IMR-90 (cell line): Measurements from ENCODE around the gene LLGL2. TPM values are rescaled to one million over a fixed set of nuclear protein-coding genes. Genes with fewer than 3 reads are reported as not detected.

Experiments used
- ATAC-seq: fragments of 200-7000 bp; cut with Tn5 transposase; 2 replicates; pipeline ENCODE4 v1.9.1; 2020; ENCODE audit warnings: low read depth, mild to moderate bottlenecking, moderate library complexity
- BruUV-seq: library from RNA; stranded (reverse); fragments of 400-500 nt; replicated peaks from 2 replicates; lab custom pipeline; 2021; lab: Mats Ljungman, UMichigan
- CTCF ChIA-PET: fragments of 300-600 bp; formaldehyde crosslinking; extraction: SDS; loops from one replicate; lab custom pipeline; 2021; ENCODE audit warnings: antibody characterized with exemption; lab: Yijun Ruan, JAX
- POLR2A ChIA-PET: fragments of 300-600 bp; sonication (Branson Sonifier 250); formaldehyde crosslinking; loops from one replicate; lab custom pipeline; 2022; ENCODE audit warnings: antibody characterized with exemption; ENCODE audit not compliant: unreplicated experiment; lab: Charles Lee
- DNase-seq: peaks from one replicate; pipeline ENCODE4 v3.0.0; 2013
- H2AFZ ChIP-seq: replicated peaks from 2 replicates; pipeline ENCODE3; 2013; ENCODE audit warnings: low read length, mild to moderate bottlenecking; ENCODE audit not compliant: poor library complexity
- H2AK5ac ChIP-seq: 2 replicates; pipeline ENCODE4 v1.6.1; 2013; ENCODE audit warnings: low read depth, low read length, inconsistent platforms
- H2AK9ac ChIP-seq: replicated peaks from 2 replicates; pipeline ENCODE3; 2013; ENCODE audit warnings: mild to moderate bottlenecking, low read depth, low read length, moderate library complexity; ENCODE audit not compliant: poor library complexity
- H2BK120ac ChIP-seq: 2 replicates; pipeline ENCODE4 v1.6.1; 2013; ENCODE audit warnings: low read depth, low read length, inconsistent platforms
- H2BK15ac ChIP-seq: 3 replicates; pipeline ENCODE4 v1.6.1; 2013; ENCODE audit warnings: low read depth, low read length, inconsistent platforms
- H2BK20ac ChIP-seq: 2 replicates; pipeline ENCODE4 v1.6.1; 2013; ENCODE audit warnings: low read depth, mild to moderate bottlenecking, inconsistent platforms, low read length, moderate library complexity
- H2BK5ac ChIP-seq: 2 replicates; pipeline ENCODE4 v1.6.1; 2013; ENCODE audit warnings: mild to moderate bottlenecking, low read depth, low read length, inconsistent platforms; ENCODE audit not compliant: poor library complexity, severe bottlenecking
- H3K14ac ChIP-seq: replicated peaks from 2 replicates; pipeline ENCODE4 v1.6.1; 2013; ENCODE audit warnings: low read depth, low read length, inconsistent platforms
- H3K18ac ChIP-seq: 2 replicates; pipeline ENCODE4 v1.6.1; 2013; ENCODE audit warnings: low read depth, low read length, control low read depth
- H3K23ac ChIP-seq: 2 replicates; pipeline ENCODE4 v1.6.1; 2013; ENCODE audit warnings: low read depth, low read length, inconsistent platforms
- H3K27ac ChIP-seq: 2 replicates; pipeline ENCODE4 v1.5.1; 2013; ENCODE audit warnings: mild to moderate bottlenecking, control low read depth, low read length; ENCODE audit not compliant: insufficient read depth
- H3K27me3 ChIP-seq: 2 replicates; pipeline ENCODE4 v1.6.1; 2013; ENCODE audit warnings: low read length; ENCODE audit not compliant: control insufficient read depth, insufficient read depth
- H3K36me3 ChIP-seq: 2 replicates; pipeline ENCODE4 v1.6.1; 2013; ENCODE audit warnings: low read length, mixed read lengths; ENCODE audit not compliant: control insufficient read depth, insufficient read depth
- H3K4ac ChIP-seq: 2 replicates; pipeline ENCODE4 v1.6.1; 2013; ENCODE audit warnings: low read depth, low read length, inconsistent platforms
- H3K4me1 ChIP-seq: 2 replicates; pipeline ENCODE4 v1.6.1; 2013; ENCODE audit warnings: low read length, mixed read lengths; ENCODE audit not compliant: control insufficient read depth, insufficient read depth
- H3K4me2 ChIP-seq: 2 replicates; pipeline ENCODE4 v1.6.1; 2013; ENCODE audit warnings: low read depth, mild to moderate bottlenecking, control low read depth, low read length, moderate library complexity
- H3K4me3 ChIP-seq: 2 replicates; pipeline ENCODE4 v1.5.1; 2013; ENCODE audit warnings: low read depth, mild to moderate bottlenecking, control low read depth, low read length, moderate library complexity; ENCODE audit not compliant: insufficient read depth
- H3K56ac ChIP-seq: 2 replicates; pipeline ENCODE4 v1.6.1; 2013; ENCODE audit warnings: low read length, inconsistent platforms; ENCODE audit not compliant: insufficient read depth; ENCODE audit errors: extremely low read depth
- H3K79me1 ChIP-seq, 2 experiments: 2 replicates each; pipeline ENCODE4 v1.6.1; 2013; ENCODE audit warnings: low read length in 2 of 2, inconsistent platforms in 1 of 2, low read depth in 1 of 2
- H3K9ac ChIP-seq: 2 replicates; pipeline ENCODE4 v1.6.1; 2013; ENCODE audit warnings: low read depth, low read length, control low read depth
- H3K9me1 ChIP-seq: 2 replicates; pipeline ENCODE4 v1.6.1; 2013; ENCODE audit warnings: low read length, inconsistent platforms; ENCODE audit not compliant: insufficient read depth
- H3K9me3 ChIP-seq: 2 replicates; pipeline ENCODE4 v1.6.1; 2013; ENCODE audit warnings: low read length; ENCODE audit not compliant: control insufficient read depth, insufficient read depth
- H4K20me1 ChIP-seq: 2 replicates; pipeline ENCODE4 v1.6.1; 2013; ENCODE audit warnings: low read length, inconsistent platforms; ENCODE audit not compliant: insufficient read depth
- H4K5ac ChIP-seq: 2 replicates; pipeline ENCODE4 v1.6.1; 2013; ENCODE audit warnings: mild to moderate bottlenecking, low read depth, low read length, control low read depth
- H4K8ac ChIP-seq, 2 experiments: 2 replicates each; pipeline ENCODE4 v1.6.1; 2013; ENCODE audit warnings: low read depth in 2 of 2, low read length in 2 of 2, control low read depth in 1 of 2, inconsistent platforms in 1 of 2
- H4K91ac ChIP-seq: 2 replicates; pipeline ENCODE4 v1.6.1; 2013; ENCODE audit warnings: low read depth, low read length, inconsistent platforms; ENCODE audit not compliant: insufficient read depth
- CEBPB ChIP-seq: IDR thresholded peaks from 2 replicates; pipeline ENCODE4 v1.6.1; 2012; ENCODE audit warnings: low read depth, low read length, improper control_type of control experiment
- CHD1 ChIP-seq: IDR thresholded peaks from 2 replicates; pipeline ENCODE4 v1.6.1; 2012; ENCODE audit warnings: low read depth, low read length, improper control_type of control experiment
- CTCF ChIP-seq: conservative IDR thresholded peaks from 2 replicates; pipeline ENCODE4 v1.5.1; 2012; ENCODE audit warnings: mild to moderate bottlenecking, low read depth, low read length, improper control_type of control experiment
- ELK1 ChIP-seq: fragments of 150-350 bp; IDR thresholded peaks from 2 replicates; pipeline ENCODE4 v1.6.1; 2016; ENCODE audit warnings: low read depth, mild to moderate bottlenecking, low read length, moderate library complexity, borderline replicate concordance
- FOS ChIP-seq: fragments of 150-350 bp; IDR thresholded peaks from 2 replicates; pipeline ENCODE4 v1.6.1; 2016; ENCODE audit warnings: low read depth, low read length
- MAFK ChIP-seq: IDR thresholded peaks from 2 replicates; pipeline ENCODE4 v1.6.1; 2012; ENCODE audit warnings: low read depth, low read length, improper control_type of control experiment
- MAZ ChIP-seq: IDR thresholded peaks from 2 replicates; pipeline ENCODE4 v1.6.1; 2012; ENCODE audit warnings: low read depth, mild to moderate bottlenecking, low read length, improper control_type of control experiment, moderate library complexity, borderline replicate concordance
- MXI1 ChIP-seq: IDR thresholded peaks from 2 replicates; pipeline ENCODE4 v1.6.1; 2012; ENCODE audit warnings: low read depth, mild to moderate bottlenecking, low read length, moderate library complexity, borderline replicate concordance
- NFE2L2 ChIP-seq: fragments of 150-350 bp; IDR thresholded peaks from 2 replicates; pipeline ENCODE4 v1.6.1; 2016; ENCODE audit warnings: low read depth, mild to moderate bottlenecking, low read length
- POLR2A ChIP-seq: IDR thresholded peaks from 2 replicates; pipeline ENCODE4 v1.6.1; 2012; ENCODE audit warnings: mild to moderate bottlenecking, low read depth, low read length
- RAD21 ChIP-seq: IDR thresholded peaks from 2 replicates; pipeline ENCODE4 v1.6.1; 2012; ENCODE audit warnings: low read length, improper control_type of control experiment
- RCOR1 ChIP-seq: IDR thresholded peaks from 2 replicates; pipeline ENCODE4 v1.6.1; 2012; ENCODE audit warnings: mild to moderate bottlenecking, low read length, improper control_type of control experiment; ENCODE audit not compliant: insufficient replicate concordance
- RFX5 ChIP-seq: IDR thresholded peaks from 2 replicates; pipeline ENCODE4 v1.8.0; 2012; ENCODE audit warnings: low read depth, mild to moderate bottlenecking, low read length, moderate library complexity
- SMC3 ChIP-seq: fragments of 150-350 bp; IDR thresholded peaks from 2 replicates; pipeline ENCODE4 v1.6.1; 2016; ENCODE audit warnings: low read depth, mild to moderate bottlenecking, antibody characterized with exemption, low read length, moderate library complexity
- USF2 ChIP-seq: fragments of 150-350 bp; IDR thresholded peaks from 2 replicates; pipeline ENCODE4 v1.6.1; 2017; ENCODE audit warnings: mild to moderate bottlenecking, antibody characterized with exemption, low read length, low read depth
- WGBS, 2 experiments: methylation state at CpG; one replicate each; pipeline versions ENCODE4 v1.1.5 to v1.1.7; 2013; ENCODE audit warnings: missing lambda C conversion rate in 2 of 2; ENCODE audit not compliant: insufficient read length in 1 of 2; ENCODE audit errors: extremely low coverage in 2 of 2; 5-methylcytosine and 5-hydroxymethylcytosine counted together
- dilution Hi-C: fragments of 300-500 bp; cut with HindIII; formaldehyde crosslinking; loops from one replicate; pipeline ENCODE4 v1.14.3; 2018; ENCODE audit warnings: low sequenced_read_pairs; ENCODE audit not compliant: unreplicated experiment
- in situ Hi-C: fragments of 300-500 bp; cut with MboI; formaldehyde crosslinking; loops from 3 replicates; pipeline ENCODE4 v1.14.3; 2019; ENCODE audit warnings: low sequenced_read_pairs, inconsistent platforms, mixed read lengths
- intact Hi-C: fragments of 100-400 bp; cut with micrococcal nuclease; formaldehyde crosslinking; loops from 2 replicates; pipeline ENCODE4 v1.10.0; 2022
- polyA plus RNA-seq, 3 experiments: library from polyadenylated mRNA; depleted of rRNA; stranded (reverse); fragments of >200 nt; gene quantifications; 2 replicates each; pipeline ENCODE4 v1.2.3, GENCODE V29; 2012; ENCODE audit warnings: low replicate concordance in 1 of 3
- total RNA-seq: library from RNA; depleted of rRNA; stranded (reverse); fragments of >200 nt; gene quantifications from 2 replicates; pipeline ENCODE4 v1.2.3, GENCODE V29; 2012

LLGL2 gene
- total and polyA plus RNA-seq, 2 of the 4 experiments (the other 2 are of a cell fraction) = 0.54 to 0.72 TPM

- Histone ChIP-seq H4K91ac (no peak overlapping the region), H3K56ac (no peak overlapping the region), H2AFZ (peak overlapping the region; percentile 51), H2BK120ac (no peak overlapping the region), H3K4me3 (no peak overlapping the region), H3K27ac (no peak overlapping the region), H2AK9ac (no peak overlapping the region), H4K8ac (no peak overlapping the region), H3K4ac (no peak overlapping the region), H2BK15ac (no peak overlapping the region), H3K79me1 (no peaks in the 10 kb centered on the region), H2AK5ac (no peak overlapping the region), H3K9me3 (no peaks in the 10 kb centered on the region), H3K4me2 (no peak overlapping the region), H3K9ac (no peak overlapping the region), H3K23ac (no peak overlapping the region), H3K18ac (no peak overlapping the region), H3K36me3 (no peaks in the 10 kb centered on the region), H4K5ac (no peak overlapping the region), H3K9me1 (no peaks in the 10 kb centered on the region), H3K27me3 (peaks cover 18% of the 10 kb centered on the region; the same call in 1 of the 2 replicates), H3K4me1 (no peaks in the 10 kb centered on the region), H3K14ac (no peak overlapping the region), H2BK20ac (no peak overlapping the region), H2BK5ac (no peak overlapping the region), H4K20me1 (no peaks in the 10 kb centered on the region)
- ChIA-PET CTCF (interaction anchor here (0.7 kb wide), 1 partner anchor 177 kb away, joined by 5 read pairs; no protein-coding TSS in a partner anchor), POLR2A (no interaction called here)
- dilution Hi-C loops = no loop called here
- no peak for ATAC-seq
- DNase-seq = no peak
- no TSS peak for BruUV-seq
- in situ Hi-C loops = no loop called here
- intact Hi-C loops = no loop called here
- 87% methylated on average over 23 of the region's 39 CpGs; no CpG with 5 or more reads in 1 of the 2 experiments for whole genome bisulfite sequencing, 2 experiments
- TF ChIP-seq USF2 (no peak), MAFK (no peak), SMC3 (no peak), ELK1 (no peak), NFE2L2 (no peak), CTCF (no peak), RFX5 (no peak), MXI1 (no peak), FOS (no peak), CEBPB (no peak), RCOR1 (no peak), MAZ (no peak), RAD21 (no peak), POLR2A (no peak), CHD1 (no peak)
These were observed 47.4 kb downstream of the LLGL2 start for GRCh38 chr17:75572713-75573539.
